ENCODE data around the gene MTRF1L.
A peak's percentile ranks its signal among the peaks of the same experiment; 100 is the strongest.
"Not testable (repeated sequence)": the region's sequence is repeated elsewhere in the genome, so short reads cannot be mapped to it uniquely, and the experiment has no call there.

The MTRF1L gene

GRCh38 chr6:153001767-153002612, 519 bp downstream of the MTRF1L start:
- no peak for DNase-seq

- DNase-seq: not testable (repeated sequence)
Measured at GRCh38 chr6:153000790-153001189, 1.7 kb downstream of the MTRF1L start.

GRCh38 chr6:153000243-153000642, 2.3 kb downstream of the MTRF1L start:
- DNase-seq: no peak

GRCh38 chr6:152999538-152999937, 3.0 kb downstream of the MTRF1L start:
- not testable (repeated sequence) for DNase-seq

- DNase-seq: no peak
Measured at GRCh38 chr6:152993847-152994246, 8.7 kb downstream of the MTRF1L start.

DNA sequence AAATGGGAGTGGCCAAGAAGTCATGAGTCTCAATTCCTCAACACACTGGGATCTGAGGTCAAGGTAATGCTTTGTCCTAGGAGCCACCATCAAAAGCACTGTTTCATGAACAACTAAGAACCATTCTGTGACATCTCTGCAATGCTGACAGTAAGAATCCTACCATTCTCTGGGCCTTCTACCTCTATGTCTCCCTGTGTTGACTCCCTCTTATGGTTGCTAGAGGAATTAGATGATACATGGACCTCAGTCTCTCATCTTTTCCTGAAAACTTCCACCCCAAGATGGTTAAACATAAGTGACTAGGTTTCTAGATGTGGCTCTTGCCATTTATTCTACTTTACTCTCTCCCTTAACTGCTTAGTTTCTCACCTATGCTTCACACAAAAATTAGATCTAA, 9.1 kb downstream of the MTRF1L start:
- no peak for DNase-seq

DNA sequence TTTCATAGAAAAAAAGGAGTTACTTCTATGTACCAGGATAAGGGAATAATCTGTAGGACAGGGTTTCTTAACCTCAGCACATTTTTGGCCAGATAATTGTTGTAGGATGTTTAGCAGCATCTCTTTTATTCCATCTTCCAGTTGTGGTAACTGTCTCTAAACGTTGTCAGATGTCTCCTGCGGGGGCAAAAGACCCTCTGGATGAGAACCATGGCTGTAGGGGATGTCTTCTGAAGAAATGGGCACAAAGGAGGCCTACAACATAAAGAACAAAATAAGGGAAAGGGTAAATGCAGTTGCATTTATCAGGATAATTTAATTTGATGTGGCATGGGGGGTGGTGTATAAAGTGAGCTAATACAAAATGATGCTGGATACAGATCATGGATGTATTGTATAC, 15.5 kb downstream of the MTRF1L start:
- no peak for DNase-seq

GRCh38 chr6:152985300-152985699, 17.2 kb downstream of the MTRF1L start:
- not testable (repeated sequence) for DNase-seq

- DNase-seq: no peak
Measured at GRCh38 chr6:152984513-152984872, 18.0 kb downstream of the MTRF1L start.

DNA sequence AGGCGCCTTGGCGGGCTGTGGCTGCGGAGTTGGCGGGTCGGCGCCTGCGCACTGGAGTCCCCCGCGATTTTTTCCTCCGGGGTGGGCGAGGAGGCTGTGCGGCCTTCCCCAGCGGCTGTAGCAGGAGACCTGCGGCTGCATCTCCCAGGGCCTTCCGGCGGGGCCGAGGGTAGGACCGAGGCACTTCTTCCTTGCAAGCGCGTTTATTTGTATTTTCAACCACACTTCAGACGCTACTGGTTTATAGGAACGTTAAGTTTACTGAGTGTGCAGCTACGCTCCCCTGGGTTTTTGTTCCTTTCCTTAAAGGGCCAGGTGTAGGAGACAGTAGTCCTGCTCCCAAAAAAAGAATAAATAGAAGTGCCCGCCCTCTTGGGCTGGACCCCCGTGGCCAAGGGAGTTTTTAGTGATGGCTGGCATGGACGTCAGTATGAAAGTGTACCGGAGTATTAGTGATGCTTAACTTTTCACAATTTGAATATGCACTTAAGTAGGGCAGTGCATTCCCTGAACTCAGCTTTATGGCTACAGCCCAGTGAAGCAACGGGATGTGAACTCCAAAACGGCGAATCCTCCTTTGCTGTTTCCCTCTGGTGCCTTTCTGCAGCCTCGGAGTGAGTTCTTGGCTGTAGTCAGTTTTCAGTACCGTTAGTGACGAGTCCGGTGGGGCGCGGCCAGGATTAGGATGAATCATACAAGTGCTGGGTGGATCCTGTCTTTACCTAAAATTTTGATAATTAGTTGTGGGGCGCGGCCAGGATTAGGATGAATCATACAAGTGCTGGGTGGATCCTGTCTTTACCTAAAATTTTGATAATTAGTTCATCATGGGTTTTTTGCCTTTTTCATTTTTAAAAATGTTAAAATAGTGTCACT, 18.6 kb downstream of the MTRF1L start:
- peak; percentile 94 for DNase-seq

DNA sequence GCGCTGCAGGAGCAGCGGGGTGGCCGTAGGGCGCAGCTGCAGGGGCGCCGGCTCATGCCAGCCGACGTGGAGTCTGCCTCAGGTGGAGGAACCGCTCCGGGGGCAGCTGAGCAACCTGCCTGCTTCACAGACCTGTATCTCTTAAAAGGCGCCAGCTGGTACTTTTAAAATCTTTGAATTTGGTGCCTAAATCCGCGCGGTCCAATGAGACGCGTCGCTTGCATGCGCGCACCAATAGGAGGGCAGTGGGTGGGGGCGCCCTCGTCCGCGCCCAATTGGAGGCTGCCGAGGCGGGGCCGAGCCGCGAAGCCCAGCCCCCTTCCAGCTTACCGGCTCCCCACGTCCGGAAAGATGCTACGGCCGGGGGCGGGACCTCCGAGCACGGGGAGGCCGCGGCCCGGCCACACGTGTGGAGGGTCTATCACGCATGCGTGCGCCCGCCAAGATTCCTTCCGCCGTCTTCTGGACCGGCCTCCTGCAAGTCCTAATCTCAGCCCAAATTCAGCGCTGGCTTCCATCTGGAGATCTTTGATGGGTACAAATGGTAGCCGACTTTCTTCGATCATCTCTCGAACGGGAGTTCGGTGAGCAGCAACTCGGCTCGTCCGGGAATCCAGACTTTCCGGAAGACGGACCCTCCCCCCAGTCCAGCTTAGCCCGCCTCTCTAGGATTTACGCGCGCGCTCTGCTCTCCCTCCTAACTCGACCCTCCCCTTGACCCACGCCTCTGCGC, 19.4 kb downstream of the MTRF1L start, which contains the start of gene FBXO5:
Gene FBXO5, minus strand, starts transcription at position 138 of the 733 bp plus-strand sequence. Its CDS starts 82 bp downstream, at position 56.
- peak; percentile 97 to 98 for DNase-seq

- DNase-seq: no peak
Measured at GRCh38 chr6:152981989-152982903, 20.3 kb downstream of the MTRF1L start.

DNA sequence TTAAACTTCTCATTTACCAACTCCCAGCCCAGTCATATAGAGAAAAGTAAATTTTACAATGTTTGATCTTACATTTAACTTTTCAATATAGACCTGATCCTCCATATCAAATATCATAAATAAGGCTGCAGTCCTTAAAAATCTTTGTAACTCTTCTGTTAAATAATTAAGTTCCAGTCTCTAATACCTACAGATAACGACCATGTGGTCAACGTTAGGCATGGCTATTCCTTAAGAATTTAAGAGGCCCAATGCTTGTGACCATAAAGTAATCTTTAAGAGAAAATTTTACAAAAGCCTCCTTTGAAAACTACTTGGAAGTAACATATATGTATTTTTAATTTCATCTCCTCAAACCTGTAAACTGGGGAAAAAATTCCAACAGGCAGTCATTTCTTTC, 21.3 kb downstream of the MTRF1L start:
- DNase-seq: no peak

DNA sequence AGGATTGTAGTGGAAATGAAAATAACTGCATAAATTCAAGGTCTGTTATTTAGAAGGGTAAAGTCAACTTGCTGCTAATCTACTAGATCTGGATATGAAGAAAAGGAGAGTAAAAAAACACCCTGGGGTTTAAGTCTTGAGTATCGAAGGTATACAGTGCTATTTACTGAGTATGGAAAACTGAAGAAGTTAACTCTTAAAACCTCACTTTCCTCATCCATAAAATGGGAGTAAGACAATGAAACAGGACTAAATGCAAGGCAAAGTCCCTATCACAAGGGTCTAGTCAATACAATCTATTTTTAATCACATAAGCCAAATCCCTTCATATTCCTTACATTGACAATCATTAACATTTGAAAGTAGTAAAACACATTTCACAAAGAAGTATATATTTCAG, 21.9 kb downstream of the MTRF1L start:
- DNase-seq: no peak

- DNase-seq: no peak
Measured at GRCh38 chr6:152979116-152979515, 23.4 kb downstream of the MTRF1L start.

- DNase-seq: no peak
Measured at GRCh38 chr6:152978058-152978457, 24.5 kb downstream of the MTRF1L start.

GRCh38 chr6:152977556-152977955, 25.0 kb downstream of the MTRF1L start:
- no peak for DNase-seq

DNA sequence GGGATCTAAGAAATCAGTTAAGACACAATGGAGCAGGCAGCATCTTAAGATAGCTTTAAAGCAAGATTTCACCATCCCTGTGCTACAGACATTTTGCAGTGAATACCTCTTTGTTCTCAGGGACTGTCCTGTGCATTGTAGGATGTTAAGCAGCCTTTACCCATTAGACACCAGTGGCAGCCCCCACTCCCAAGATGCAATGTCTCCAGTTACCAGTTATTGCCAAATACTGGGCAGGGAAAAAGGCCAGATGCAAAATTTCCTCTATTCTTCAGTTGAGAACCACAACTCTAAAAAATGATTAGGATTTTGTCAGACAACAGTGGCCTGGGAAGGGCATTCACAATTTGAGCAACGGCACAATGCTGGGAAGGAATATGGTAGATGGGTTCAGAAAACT, 25.8 kb downstream of the MTRF1L start:
- DNase-seq: no peak

DNA sequence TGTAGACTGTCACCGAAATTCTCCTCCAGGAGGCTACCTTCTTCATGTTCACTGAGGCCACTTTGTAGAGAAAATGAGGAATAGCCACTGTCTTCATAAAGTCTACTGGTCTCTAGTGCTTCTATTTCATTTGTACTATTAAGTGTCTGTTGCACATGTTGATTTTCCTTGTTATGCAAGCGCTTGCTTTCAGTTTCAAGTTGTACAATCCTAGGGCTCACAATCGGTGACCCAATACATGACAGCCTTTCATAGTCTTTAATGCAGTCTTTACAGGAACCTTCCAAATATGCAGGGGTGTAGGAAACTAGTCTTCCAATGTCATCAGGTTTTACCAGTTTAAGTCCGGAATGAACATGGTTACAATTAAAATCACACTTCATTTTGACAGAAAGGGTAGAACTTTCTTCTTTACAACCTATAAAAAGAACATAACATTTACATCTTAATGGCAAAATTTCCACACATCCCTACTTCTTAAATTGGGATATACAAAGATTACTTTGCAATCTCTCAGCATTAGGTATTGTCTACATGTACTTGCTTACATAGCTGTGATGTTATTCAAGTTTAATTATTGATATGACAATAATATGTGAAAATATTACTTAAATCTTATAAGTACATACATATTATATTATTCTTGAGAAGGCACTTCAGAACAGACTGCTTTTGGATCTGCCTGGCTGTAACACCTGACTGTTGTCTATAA, 27.1 kb downstream of the MTRF1L start:
- DNase-seq: peak; percentile 26 to 49

GRCh38 chr6:152973916-152974315, 28.6 kb downstream of the MTRF1L start:
- no peak for DNase-seq

DNA sequence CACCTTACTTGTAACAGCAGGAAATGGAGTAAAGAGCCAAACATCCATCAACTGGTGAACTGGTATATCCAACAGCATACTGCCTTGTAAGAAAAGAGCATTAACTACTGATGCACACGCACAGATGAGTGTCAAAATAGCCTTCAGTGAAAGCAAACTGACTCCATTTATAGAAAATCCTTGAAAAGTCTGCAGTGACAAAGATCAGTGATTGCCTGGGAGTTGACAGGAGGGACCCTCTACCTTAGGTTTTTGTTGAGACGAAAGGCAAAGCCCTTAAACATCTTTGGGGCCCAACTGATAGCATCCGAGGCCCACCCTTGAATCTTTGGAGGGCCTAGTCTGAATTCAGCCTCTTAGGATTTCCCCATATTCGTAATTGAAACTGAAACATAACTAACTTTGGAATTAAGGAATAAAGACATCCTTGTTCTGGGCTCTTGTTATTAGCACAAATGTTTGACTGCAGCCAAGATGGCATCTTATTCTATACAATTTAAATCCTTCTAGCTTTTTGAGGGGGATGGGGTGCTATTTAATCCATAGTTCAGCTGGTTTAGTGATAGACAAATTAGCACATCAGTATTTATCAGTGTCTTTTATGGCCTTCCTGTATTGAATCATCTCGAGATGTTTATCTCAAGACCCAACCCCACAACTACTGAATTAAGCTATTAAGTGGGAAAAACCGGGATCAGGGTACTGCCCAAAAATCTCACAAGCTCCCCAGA, 32.7 kb downstream of the MTRF1L start:
- DNase-seq: no peak

Data from CD4-positive, alpha-beta T cell treated with Interleukin-1 beta for 1 hour (primary cell).